GM19035 (cell line): Measurements from ENCODE around the gene THOC3.
"Not testable (repeated sequence)": the region's sequence is repeated elsewhere in the genome, so short reads cannot be mapped to it uniquely, and the experiment has no call there.

Source experiments
- ATAC-seq: cut with Tn5 transposase; IDR thresholded peaks from one replicate; pipeline ENCODE4 v1.9.1; 2021; ENCODE audit not compliant: unreplicated experiment

The THOC3 gene

DNA sequence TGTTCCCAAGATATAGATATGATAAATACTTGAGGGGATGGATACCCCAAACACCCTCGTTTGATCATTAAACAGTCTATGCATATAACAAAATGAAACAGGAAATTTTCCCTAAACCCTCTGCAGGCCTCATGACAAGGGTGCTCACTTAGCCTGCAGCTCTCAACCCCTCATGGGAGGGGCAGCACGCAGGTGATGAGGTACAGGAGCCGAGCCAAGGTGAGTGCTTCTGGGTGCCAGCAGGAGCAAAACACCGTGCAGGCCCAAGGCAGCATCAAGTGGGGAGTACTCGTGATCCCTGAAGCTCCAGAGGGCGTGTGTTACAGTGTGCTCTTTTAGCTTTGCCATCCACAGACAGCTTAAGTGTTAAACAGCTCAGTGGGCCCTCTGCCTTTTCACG is 24.9 kb downstream of the THOC3 start:
- ATAC-seq: not testable (repeated sequence)

DNA sequence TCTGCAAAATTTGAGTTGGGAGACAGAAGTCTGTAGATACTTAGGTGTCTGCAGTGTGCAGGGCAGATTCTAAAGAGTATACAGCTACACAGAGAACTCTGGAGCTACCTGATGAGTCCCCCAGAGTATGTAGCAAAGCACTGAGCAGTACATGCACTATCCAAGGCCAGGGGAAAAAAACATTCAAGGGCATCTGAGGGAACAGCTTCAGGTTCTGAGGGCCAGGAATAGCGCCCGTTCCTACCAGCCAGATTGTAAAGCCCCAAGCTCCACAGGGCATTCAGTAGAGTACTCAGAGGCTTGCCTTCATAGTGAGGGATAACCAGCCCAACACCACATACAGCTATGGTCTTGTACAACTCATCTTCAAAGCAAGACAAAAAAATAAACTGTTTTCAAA is 27.5 kb downstream of the THOC3 start:
- not testable (repeated sequence) for ATAC-seq

DNA sequence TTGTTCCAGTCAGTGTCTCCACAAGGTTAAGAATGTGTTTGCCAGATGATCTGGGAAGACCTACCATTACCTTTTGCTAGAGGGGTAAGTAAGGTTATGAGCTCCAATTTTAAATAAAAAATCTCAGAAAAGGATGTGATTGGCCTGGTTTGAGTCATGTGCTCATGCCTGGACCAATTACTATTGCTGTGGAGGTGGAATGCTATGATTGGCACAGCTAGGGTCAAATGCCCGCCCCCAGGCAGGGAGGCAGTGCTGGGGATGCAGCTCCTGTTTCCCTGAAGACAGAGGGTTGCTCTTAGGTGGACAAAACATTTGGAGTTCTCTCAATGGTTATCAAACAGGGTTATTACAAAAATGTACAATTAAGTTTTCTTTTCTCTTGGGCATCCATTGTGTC is 29.6 kb downstream of the THOC3 start:
- not testable (repeated sequence) for ATAC-seq

DNA sequence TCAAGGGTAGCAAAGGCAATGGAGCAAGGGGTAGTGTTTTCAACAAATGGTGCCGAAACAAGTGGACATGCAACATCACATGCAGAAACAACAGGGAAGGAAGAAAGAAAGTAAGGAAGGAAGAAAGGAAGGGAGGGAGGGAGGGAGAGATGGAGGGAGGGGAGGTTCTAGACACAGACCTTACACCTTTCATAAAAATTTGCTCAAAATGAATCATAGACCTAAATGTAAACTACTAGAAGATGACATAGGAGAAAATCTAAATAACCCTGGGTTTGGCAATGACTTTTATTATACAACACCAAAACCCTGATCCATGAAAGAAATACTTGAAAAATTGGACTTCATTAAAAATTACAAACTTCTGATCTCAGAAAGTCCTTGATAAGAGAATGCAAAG is 39.4 kb downstream of the THOC3 start:
- not testable (repeated sequence) for ATAC-seq

DNA sequence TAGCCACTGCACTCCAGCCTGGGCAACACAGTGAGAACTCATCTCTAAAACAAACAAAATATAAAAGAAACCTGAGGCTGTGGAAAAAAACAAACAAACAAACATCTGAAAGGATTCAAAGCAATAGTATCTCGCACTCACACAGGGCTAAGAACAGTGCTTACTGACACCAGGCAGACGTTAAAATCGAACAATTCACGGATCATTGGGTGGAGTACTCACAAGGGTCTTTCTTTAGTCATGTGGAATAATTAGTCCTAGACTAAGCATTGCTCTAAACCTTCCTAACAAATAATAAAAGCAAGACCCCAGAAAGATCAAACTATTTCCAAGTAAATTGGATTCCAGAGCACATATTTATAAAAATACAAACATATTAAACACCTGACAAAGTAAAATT is 43.0 kb downstream of the THOC3 start:
- ATAC-seq: not testable (repeated sequence)

DNA sequence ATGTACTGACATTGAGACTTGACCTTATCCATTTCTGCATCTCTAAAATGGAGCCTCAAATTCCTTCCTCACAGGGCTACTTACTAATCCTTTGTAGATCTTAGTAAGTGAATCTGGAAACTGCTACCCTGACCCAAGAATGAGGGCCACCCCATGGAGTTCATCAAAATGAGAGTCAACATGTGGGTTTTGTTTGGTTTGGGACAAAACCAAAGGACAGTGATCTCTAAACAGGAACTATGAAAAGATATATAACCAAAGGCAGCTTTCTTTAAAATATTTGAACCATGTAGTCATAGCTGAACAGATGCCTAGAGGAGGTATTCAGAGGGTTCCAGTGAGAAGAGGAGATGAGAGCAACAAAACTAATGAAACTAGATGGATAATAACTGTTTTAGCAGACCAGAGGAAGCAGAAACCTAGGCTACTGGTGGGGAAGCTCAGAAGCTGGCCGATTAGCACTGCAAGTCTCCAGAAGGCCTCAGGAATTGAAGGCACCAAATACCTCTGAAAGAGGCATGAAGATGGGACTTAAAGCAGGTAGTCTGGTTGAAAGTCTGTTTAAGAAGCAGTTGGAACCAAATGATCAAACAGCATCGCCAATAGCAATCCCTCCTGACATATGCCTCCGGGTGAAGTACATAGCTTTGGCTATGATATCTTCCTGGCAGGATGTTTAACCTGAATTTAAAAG is 45.8 kb downstream of the THOC3 start:
- no peak for ATAC-seq

DNA sequence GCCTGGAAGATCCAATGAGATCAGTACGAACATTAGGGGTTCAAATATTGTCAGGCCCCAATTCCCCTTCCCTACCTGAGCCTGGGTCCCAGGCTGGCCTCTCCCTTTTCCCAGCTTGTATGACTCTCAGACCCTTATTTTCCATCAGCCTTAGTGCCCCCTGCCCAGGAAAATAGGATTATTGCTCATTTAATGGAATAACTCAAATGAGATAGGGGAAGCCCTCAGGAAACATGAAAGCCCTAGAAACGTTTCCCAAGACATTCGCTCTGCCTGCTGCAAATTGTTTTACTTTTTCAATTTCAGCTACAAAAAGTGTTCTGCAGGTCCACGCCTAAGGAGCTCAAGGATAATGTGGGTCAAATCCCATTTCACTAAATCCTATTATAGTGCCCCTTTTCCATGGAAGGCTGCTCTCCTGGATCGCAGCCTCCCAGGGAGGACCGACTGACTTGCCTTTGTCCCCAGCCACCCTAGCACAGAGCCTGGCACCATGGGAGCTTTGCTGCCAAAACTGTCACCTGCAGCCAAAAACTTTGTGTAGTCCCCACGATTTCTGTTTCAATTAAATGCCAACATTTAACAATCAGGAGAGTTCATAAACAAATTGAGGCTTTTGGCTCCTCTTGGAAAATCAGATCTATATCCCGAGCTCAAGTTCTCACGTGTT is 46.9 kb downstream of the THOC3 start:
- no peak for ATAC-seq

DNA sequence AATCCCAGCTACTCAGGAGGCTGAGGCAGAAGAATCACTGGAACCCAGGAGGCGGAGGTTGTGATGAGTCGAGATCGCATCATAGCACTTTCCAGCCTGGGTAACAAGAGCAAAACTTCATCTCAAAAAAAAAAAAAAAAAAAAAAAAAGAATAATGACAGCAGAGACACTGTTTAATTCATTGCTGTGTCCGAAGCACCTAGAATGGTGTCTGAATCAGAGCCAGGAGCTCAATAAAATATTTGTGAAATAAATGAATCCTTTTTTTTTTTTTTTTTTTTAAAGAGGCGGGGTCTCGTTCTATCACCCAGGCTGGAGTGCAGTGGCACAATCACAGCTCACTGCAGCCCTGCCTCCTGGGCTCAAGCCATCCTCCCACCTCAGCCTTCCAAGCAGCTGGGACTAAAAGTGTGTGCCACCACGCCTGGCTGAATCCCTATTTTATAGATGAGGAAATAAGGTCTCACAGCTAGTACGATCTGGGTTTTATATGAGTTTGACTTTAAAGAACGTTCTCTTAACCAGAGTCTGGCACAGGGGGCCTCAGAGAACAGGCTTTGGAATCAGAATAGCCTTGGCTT is 47.8 kb downstream of the THOC3 start:
- no peak for ATAC-seq

DNA sequence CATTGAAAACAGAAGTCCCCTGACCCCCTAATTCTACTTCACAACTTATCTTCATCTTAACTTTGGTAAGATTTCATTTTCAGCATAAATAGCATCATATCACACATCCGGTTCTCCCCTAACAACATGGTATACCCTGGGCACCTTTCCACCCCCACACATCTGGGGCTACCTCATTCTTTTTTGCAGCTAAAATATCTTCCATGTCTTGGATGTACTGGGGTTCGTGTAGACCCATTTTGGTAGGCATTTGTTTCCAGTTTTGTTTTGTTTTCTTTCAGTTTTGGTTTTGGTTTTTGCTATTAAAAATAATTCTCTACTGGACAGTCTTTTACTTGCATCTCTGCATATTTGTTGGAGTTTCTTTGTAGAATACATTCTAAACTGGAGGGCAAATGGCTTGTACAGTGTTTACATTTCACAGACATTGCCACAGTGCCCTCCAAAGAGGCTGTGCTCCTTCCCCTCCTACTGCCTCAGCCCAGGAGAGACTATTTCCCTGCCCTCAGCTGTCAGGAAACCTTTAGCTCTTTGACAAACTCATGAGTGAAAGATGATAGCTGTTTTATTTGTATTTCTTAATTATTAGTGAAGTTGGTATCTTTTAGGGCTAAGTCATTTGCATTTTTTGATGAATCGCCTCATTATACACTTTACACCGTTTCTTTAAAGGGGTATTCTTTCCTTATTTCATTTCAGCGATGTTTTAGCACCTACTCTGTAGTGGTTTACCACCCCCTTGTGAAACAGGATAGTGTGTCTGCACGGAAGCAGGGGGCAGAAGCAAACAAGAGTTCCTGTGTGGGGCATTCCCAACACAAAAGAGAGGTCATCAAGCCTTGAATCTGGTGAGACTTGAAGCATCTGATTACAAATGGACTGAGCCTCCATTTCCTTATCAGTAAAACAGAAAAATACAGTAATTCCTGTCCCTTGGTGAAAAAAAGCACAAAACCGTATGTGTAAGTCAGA is 52.8 kb downstream of the THOC3 start:
- not testable (repeated sequence) for ATAC-seq

DNA sequence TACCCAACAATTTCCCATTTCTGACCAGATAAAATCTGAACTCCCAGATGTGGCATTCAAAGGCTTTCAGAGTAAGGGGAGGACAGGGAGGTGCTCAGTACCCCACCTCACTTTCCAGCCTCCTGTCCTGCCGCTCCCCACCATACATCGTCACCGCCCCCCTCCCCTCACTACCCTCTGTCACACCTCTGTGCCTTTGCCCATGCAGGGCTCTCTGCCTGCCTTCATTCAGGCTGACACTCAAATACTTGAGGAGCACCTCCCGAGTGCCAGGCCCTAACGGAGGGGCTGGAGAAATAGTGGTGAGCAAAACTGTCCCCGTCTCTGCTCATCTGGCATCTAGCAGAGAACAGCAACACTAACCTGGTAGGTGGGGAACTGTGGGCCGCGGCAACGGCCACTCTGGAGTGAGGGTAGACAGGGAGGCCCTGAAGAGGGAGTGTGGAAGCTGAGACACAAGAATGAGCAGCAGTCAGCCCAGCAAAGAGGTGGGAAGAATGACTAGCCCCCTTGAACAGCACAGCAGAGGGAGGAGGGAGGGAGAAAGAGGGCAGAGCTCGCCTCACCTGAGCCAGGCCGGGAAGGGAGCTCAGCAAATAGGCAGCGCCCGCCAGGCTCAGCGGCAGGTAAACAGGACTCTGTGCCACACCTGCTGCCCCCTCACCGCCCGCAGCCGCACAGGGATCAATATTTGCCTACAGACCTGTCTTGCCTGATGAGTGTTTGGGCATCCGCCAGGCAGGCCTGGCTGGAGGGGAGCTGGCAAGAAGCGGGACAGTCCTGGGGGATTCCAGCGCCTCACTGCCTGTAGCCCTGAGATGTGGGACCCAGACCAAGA is 54.1 kb downstream of the THOC3 start:
- ATAC-seq: not testable (repeated sequence)

DNA sequence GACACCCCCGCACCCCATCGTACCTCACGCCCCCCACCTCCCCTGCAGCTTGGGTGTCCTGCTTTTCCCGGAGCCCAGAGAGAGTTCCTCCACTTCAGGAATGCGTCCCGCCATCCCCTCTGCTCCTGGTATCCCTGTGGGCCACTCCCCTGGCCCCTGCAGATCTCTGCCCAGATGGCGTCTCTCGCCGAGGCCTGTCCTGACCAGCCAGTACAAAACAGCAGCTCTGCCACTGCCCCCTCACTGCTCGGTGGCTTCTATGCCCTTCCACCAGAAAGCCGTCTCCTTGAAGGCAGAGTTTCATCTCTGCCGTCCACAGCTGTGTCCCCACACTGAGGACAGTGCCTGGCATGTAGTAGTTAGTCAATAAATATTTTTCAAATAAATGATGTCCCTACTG is 58.0 kb downstream of the THOC3 start:
- not testable (repeated sequence) for ATAC-seq
